RWPE1 (cell line): Measurements from ENCODE around the gene IL20RA.
"Not testable (repeated sequence)": the region's sequence is repeated elsewhere in the genome, so short reads cannot be mapped to it uniquely, and the experiment has no call there.

Source experiments
- CTCF ChIA-PET: fragments of 350-600 bp; sonication (Branson Sonifier 250); formaldehyde crosslinking; extraction: SDS; loops from one replicate; lab custom pipeline; 2021; lab: Yijun Ruan, JAX
- POLR2A ChIA-PET: fragments of 400-600 bp; formaldehyde crosslinking; extraction: SDS; loops from one replicate; lab custom pipeline; 2020; ENCODE audit warnings: antibody characterized with exemption; ENCODE audit not compliant: low non-redundant PET; lab: Yijun Ruan, JAX
- DNase-seq: peaks from one replicate; pipeline ENCODE4 v3.0.0; 2012; ENCODE audit warnings: low spot score
- H3K27ac ChIP-seq: fragments of 450-650 bp; 2 replicates; pipeline ENCODE4 v1.5.1; 2017
- TF ChIP-seq, protein P1 (sequence below): fragments of 450-650 bp; conservative IDR thresholded peaks from 2 replicates; pipeline ENCODE4 v1.5.1; 2017; ENCODE audit warnings: low read depth, mild to moderate bottlenecking

IL20RA gene

DNA sequence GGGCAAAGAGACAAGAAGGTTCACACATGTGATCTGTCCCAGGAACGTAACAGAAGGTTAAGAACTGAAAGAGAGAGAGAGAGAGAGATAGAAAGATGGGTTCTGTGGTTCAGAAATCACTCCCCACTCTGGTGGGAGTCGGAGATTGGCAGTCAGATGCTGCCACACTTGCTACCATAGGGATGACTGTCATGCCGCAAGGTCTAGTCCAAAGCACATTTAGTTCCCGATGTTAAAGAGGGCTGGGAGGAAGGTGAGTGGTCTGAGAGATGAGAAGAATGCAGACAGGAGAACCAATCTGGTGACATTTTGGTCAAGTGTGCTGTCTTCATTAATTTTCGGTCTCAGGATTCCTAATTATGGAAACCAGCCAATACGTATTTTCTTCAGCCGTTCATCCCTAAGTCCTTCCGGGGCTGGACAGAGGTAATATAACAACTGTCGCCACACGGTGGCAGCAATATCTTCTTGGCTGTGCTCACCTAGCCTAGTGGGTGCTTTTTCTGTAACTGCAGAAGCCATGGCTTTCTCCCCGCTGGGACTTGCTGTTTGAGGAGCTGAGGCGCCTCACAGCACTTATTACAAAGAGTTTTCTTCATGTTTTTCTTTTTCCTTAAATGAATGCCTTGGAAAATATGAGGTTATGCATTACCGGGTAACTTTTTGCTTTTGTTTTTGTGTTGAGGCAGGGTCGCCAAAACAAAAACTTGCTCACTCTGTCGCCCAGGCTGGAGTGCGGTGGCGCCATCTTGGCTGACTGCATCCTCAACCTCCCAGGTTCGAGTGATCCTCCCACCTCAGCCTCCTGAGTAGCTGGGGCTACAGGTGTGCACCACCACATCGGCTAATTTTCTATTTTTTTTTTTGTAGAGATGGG is 76.7 kb downstream of the IL20RA start:
- TF ChIP-seq, protein P1, sequence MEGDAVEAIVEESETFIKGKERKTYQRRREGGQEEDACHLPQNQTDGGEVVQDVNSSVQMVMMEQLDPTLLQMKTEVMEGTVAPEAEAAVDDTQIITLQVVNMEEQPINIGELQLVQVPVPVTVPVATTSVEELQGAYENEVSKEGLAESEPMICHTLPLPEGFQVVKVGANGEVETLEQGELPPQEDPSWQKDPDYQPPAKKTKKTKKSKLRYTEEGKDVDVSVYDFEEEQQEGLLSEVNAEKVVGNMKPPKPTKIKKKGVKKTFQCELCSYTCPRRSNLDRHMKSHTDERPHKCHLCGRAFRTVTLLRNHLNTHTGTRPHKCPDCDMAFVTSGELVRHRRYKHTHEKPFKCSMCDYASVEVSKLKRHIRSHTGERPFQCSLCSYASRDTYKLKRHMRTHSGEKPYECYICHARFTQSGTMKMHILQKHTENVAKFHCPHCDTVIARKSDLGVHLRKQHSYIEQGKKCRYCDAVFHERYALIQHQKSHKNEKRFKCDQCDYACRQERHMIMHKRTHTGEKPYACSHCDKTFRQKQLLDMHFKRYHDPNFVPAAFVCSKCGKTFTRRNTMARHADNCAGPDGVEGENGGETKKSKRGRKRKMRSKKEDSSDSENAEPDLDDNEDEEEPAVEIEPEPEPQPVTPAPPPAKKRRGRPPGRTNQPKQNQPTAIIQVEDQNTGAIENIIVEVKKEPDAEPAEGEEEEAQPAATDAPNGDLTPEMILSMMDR: peak; percentile 76
- POLR2A ChIA-PET: interaction anchor here (0.6 kb wide), 1 partner anchor 45 kb away, joined by 3 read pairs; no protein-coding TSS in a partner anchor
- CTCF ChIA-PET: interaction anchor here (0.6 to 1.4 kb wide), 9 partner anchors 20 to 1095 kb away, joined by 3 to 8 read pairs (median 3); no protein-coding TSS in a partner anchor
- H3K27ac ChIP-seq: no peak overlapping the region
- DNase-seq: peak; percentile 83

DNA sequence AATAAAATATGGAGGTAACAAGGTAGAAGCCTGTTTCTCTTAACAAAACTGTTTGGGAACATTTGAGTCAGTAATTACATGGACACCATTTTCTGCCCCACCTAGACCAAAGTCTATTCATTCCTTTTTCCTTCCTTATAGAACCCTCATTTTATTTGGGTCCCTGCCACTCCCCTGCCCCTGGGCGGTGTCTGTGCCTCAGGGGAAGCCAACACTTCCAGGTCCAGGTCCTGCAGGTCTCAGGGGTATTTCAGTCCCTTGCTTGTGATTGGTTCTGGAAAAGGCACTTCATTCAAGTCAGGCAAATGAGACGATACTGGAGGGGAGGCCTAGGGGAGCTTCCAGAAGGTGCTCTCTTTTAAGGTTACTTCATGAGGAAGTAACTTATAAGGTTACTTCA is 80.4 kb downstream of the IL20RA start:
- POLR2A ChIA-PET: no interaction called here
- TF ChIP-seq, protein P1: no peak
- DNase-seq: no peak
- CTCF ChIA-PET: interaction anchor here (0.6 kb wide), 1 partner anchor 16 kb away, joined by 4 read pairs; no protein-coding TSS in a partner anchor
- no peak overlapping the region for H3K27ac ChIP-seq

DNA sequence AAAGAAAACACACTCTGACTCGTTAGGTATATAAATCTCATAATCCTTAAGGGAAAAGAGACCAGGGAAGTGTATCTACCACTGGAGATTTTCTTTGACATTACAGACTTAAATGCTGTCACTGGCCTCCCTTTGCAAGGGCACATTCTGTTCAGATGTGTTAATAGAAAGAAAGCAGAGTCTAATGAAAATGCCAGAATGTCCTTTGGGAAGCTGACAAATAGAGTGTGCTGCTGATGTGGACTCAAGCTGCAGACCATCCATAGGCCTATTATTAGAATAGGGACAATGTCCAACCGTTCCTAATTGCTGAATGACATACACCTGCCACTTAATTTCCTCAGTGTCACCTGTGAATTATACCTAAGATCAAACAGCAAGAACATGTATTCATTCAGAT is 81.5 kb downstream of the IL20RA start:
- ChIA-PET POLR2A (no interaction called here), CTCF (no interaction called here)
- TF ChIP-seq, protein P1: no peak
- no peak for DNase-seq
- H3K27ac ChIP-seq: no peak overlapping the region

DNA sequence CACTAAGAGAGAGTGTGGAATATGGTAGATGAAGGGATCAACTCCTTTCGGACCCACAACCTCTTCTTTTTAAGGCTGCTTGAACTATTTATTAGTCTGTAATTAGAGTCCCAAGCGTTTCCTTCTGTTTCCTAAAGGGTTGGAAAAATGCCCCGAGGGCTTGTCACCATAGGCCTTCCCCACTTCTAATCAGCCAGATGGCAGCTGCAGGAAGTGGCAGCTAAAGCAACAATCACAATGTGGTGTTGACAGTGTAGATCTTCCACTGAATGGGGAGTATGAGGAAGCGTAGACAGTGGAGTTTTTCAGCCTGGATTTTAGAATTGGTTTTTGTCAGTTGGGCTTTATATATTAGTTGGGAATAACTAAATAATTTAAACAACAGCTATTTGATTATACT is 82.1 kb downstream of the IL20RA start:
- POLR2A ChIA-PET: no interaction called here
- CTCF ChIA-PET: no interaction called here

DNA sequence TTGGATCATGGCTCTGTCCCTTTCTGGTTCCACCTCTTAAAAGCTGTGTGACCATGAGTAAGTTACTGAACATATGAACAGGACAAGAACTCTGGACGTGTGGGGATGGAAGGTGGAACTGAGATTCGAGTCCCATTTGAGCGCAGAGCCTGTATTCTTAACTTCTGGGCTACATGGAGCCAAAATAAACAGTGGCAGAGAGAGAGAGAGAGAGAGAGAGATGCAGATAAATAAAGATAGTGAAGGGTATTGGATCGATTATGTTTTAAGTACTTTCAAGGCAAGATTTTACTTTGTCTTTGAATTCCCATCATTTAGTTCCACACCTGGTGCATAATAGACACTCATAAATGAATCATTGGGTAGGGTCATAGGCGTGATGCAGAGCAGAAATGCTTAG is 82.9 kb downstream of the IL20RA start:
- ChIA-PET POLR2A (no interaction called here), CTCF (no interaction called here)
- TF ChIP-seq, protein P1: no peak
- no peak for DNase-seq
- H3K27ac ChIP-seq: no peak overlapping the region

More for the DNA sequence above, 82.1 kb downstream of the IL20RA start:
- TF ChIP-seq, protein P1: no peak
- H3K27ac ChIP-seq: no peak overlapping the region
- DNase-seq: no peak

DNA sequence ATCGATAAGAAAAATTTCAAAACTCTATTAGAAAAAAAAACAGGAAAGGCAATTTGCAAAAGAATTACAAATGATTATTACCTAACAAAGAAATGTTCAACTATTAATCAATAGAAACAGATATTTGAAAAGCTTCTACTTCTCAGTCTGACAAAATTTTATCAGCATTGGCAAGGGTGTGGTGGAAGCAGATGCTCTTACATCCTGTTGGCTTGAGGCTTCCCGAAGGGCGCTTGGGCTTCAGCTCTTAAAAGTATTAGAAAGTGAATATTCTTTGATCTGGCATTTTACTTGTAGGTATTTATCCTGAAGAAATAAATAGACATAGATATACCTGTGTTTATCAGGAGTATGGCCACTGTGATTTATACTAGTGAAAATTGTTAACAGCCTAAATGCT is 84.0 kb downstream of the IL20RA start:
- CTCF ChIA-PET: interaction anchor here (0.7 kb wide), 1 partner anchor 9 kb away, joined by 4 read pairs; no protein-coding TSS in a partner anchor
- DNase-seq: no peak
- H3K27ac ChIP-seq: no peak overlapping the region
- POLR2A ChIA-PET: no interaction called here
- TF ChIP-seq, protein P1: no peak

DNA sequence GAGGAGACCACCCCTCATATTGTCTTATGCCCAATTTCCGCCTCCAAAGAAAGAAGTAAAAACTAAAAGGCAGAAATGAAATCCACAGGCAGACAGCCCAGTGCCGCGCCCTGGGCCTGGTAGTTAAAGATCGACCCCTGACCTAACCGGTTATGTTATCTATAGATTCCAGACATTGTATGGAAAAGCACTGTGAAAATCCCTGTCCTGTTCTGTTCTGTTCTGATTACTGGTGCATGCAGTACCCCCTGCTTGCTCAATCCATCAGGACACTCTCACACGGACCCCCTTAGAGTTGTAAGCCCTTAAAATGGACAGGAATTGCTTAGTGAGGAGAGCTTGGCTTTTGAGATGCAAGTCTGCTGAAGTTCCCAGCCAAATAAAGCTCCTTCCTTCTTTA is 84.8 kb downstream of the IL20RA start:
- DNase-seq, POLR2A ChIA-PET, H3K27ac ChIP-seq: not testable (repeated sequence)
- CTCF ChIA-PET: interaction anchor here (0.7 kb wide), 1 partner anchor 10 kb away, joined by 4 read pairs; no protein-coding TSS in a partner anchor
